Parathyroid adenoma (tissue), 2 donors: ENCODE data around the gene ADCY2.

Experiments used
- H2AFZ ChIP-seq: fragments of 300-600 bp; sonication (generic); one replicate; pipeline ENCODE4 v1.7.0; 2017; ENCODE audit warnings: antibody characterized with exemption, mild to moderate bottlenecking
- H3K27ac ChIP-seq: fragments of 300-600 bp; sonication (generic); one replicate; pipeline ENCODE4 v1.7.0; 2017
- H3K27me3 ChIP-seq: fragments of 300-600 bp; sonication (generic); one replicate; pipeline ENCODE4 v1.7.0; 2017; ENCODE audit warnings: low read length; ENCODE audit not compliant: control insufficient read depth, insufficient read depth
- H3K36me3 ChIP-seq: fragments of 300-600 bp; sonication (generic); one replicate; pipeline ENCODE4 v1.7.0; 2017; ENCODE audit warnings: low read length; ENCODE audit not compliant: control insufficient read depth, insufficient read depth
- H3K4me1 ChIP-seq: fragments of 300-600 bp; sonication (generic); one replicate; pipeline ENCODE4 v1.7.0; 2017; ENCODE audit warnings: control low read depth
- H3K4me2 ChIP-seq: fragments of 300-600 bp; sonication (generic); one replicate; pipeline ENCODE4 v1.7.0; 2017; ENCODE audit warnings: low read length
- H3K4me3 ChIP-seq: fragments of 300-600 bp; sonication (generic); one replicate; pipeline ENCODE4 v1.7.0; 2017; ENCODE audit warnings: low read depth, low read length
- H3K79me2 ChIP-seq: fragments of 300-600 bp; sonication (generic); one replicate; pipeline ENCODE4 v1.7.0; 2017; ENCODE audit warnings: control low read depth
- H3K9ac ChIP-seq: fragments of 300-600 bp; sonication (generic); one replicate; pipeline ENCODE4 v1.7.0; 2017; ENCODE audit warnings: mild to moderate bottlenecking
- H3K9me3 ChIP-seq: fragments of 300-600 bp; sonication (generic); one replicate; pipeline ENCODE4 v1.7.0; 2017; ENCODE audit warnings: low read length; ENCODE audit not compliant: control insufficient read depth
- CTCF ChIP-seq: fragments of 300-600 bp; sonication (generic); IDR thresholded peaks from one replicate; pipeline ENCODE4 v1.7.0; 2017; ENCODE audit warnings: antibody characterized with exemption, mild to moderate bottlenecking
- donor health status: primary hyperparathyroidism.

Gene ADCY2

GRCh38 chr5:7578071-7578470 lies 182.1 kb downstream of the ADCY2 start:
- no peak overlapping the region for H3K4me3 ChIP-seq
- H3K27me3 ChIP-seq = no peaks in the 10 kb centered on the region
- H3K79me2 ChIP-seq = no peaks in the 10 kb centered on the region
- H3K36me3 ChIP-seq = no peaks in the 10 kb centered on the region
- no peak overlapping the region for H2AFZ ChIP-seq
- no peaks in the 10 kb centered on the region for H3K9me3 ChIP-seq
- no peak overlapping the region for H3K27ac ChIP-seq
- no peaks in the 10 kb centered on the region for H3K4me1 ChIP-seq
- H3K9ac ChIP-seq = no peak overlapping the region
- TF ChIP-seq CTCF = no peak
- H3K4me2 ChIP-seq = no peak overlapping the region

GRCh38 chr5:7584749-7585148 lies 188.8 kb downstream of the ADCY2 start:
- Histone ChIP-seq H3K36me3 (no peaks in the 10 kb centered on the region), H3K9me3 (no peaks in the 10 kb centered on the region)
- no peak for TF ChIP-seq CTCF

GRCh38 chr5:7585807-7586206 lies 189.9 kb downstream of the ADCY2 start:
- H3K4me2 ChIP-seq = no peak overlapping the region
- H3K4me3 ChIP-seq = no peak overlapping the region
- no peaks in the 10 kb centered on the region for H3K27me3 ChIP-seq
- H3K9ac ChIP-seq = no peak overlapping the region
- H3K36me3 ChIP-seq = no peaks in the 10 kb centered on the region
- H3K4me1 ChIP-seq = no peaks in the 10 kb centered on the region
- no peak overlapping the region for H3K27ac ChIP-seq
- no peaks in the 10 kb centered on the region for H3K79me2 ChIP-seq
- no peaks in the 10 kb centered on the region for H3K9me3 ChIP-seq
- no peak for TF ChIP-seq CTCF
- H2AFZ ChIP-seq = no peak overlapping the region

More at GRCh38 chr5:7584749-7585148, 188.8 kb downstream of the ADCY2 start:
- H2AFZ ChIP-seq = no peak overlapping the region
- no peak overlapping the region for H3K27ac ChIP-seq
- no peak overlapping the region for H3K4me3 ChIP-seq
- no peak overlapping the region for H3K4me2 ChIP-seq
- H3K4me1 ChIP-seq = no peaks in the 10 kb centered on the region
- H3K9ac ChIP-seq = no peak overlapping the region
- no peaks in the 10 kb centered on the region for H3K79me2 ChIP-seq
- no peaks in the 10 kb centered on the region for H3K27me3 ChIP-seq

GRCh38 chr5:7586480-7586879 lies 190.5 kb downstream of the ADCY2 start:
- no peak overlapping the region for H3K4me2 ChIP-seq
- H3K4me3 ChIP-seq = no peak overlapping the region
- no peaks in the 10 kb centered on the region for H3K27me3 ChIP-seq
- no peak overlapping the region for H2AFZ ChIP-seq
- no peak overlapping the region for H3K27ac ChIP-seq
- H3K36me3 ChIP-seq = no peaks in the 10 kb centered on the region
- H3K9me3 ChIP-seq = no peaks in the 10 kb centered on the region
- H3K79me2 ChIP-seq = no peaks in the 10 kb centered on the region
- no peaks in the 10 kb centered on the region for H3K4me1 ChIP-seq
- H3K9ac ChIP-seq = no peak overlapping the region
- TF ChIP-seq CTCF = no peak

- H3K9ac ChIP-seq = no peak overlapping the region
- H3K79me2 ChIP-seq = no peaks in the 10 kb centered on the region
- H3K9me3 ChIP-seq = no peaks in the 10 kb centered on the region
- no peak overlapping the region for H3K27ac ChIP-seq
- no peak overlapping the region for H3K4me2 ChIP-seq
- no peaks in the 10 kb centered on the region for H3K36me3 ChIP-seq
- H3K27me3 ChIP-seq = no peaks in the 10 kb centered on the region
- no peak overlapping the region for H2AFZ ChIP-seq
- no peak overlapping the region for H3K4me3 ChIP-seq
- no peaks in the 10 kb centered on the region for H3K4me1 ChIP-seq
- TF ChIP-seq CTCF = no peak
Measured at GRCh38 chr5:7589800-7590199, 193.9 kb downstream of the ADCY2 start.
